ENCODE data around the gene UGT1A1. TPM values are rescaled to one million over a fixed set of nuclear protein-coding genes. Genes with fewer than 3 reads are reported as not detected.

UGT1A1 gene
- total and polyA plus RNA-seq, 2 donors (not counting 1 experiment from before 2014, with no cell fraction given): not detected

- Histone ChIP-seq H3K4me3 (ENCODE audit: control extremely low read depth in 1 of 5, extremely low read depth in 1 of 5, insufficient read depth in 1 of 5, low read depth in 2 of 5, low read length in 4 of 5) (no peak overlapping the region), H3K9me3 (ENCODE audit: control extremely low read depth in 1 of 3, control insufficient read depth in 2 of 3, insufficient read depth in 1 of 3, low read length in 2 of 3) (no peaks in the 10 kb centered on the region), H3K79me2 (ENCODE audit: control insufficient read depth, insufficient read depth, low read length) (no peaks in the 10 kb centered on the region), H3K27ac (ENCODE audit: low read length in 2 of 2) (no peak overlapping the region), H3K4me2 (replicated peaks; ENCODE audit: low read depth, low read length, poor library complexity, severe bottlenecking) (no peak overlapping the region), H3K9ac (ENCODE audit: low read length) (no peak overlapping the region), H3K4me1 (ENCODE audit: control insufficient read depth in 2 of 2, insufficient read depth in 2 of 2, low read length in 2 of 2) (no peaks in the 10 kb centered on the region), H3K36me3 (replicated peaks in 1 of 2; ENCODE audit: control extremely low read depth in 1 of 2, control insufficient read depth in 1 of 2, extremely low read depth in 1 of 2, insufficient read depth in 2 of 2, low read length in 1 of 2) (no peaks in the 10 kb centered on the region), H4K20me1 (ENCODE audit: control insufficient read depth, insufficient read depth, low read length, poor library complexity, severe bottlenecking) (no peaks in the 10 kb centered on the region), H3K27me3 (replicated peaks in 1 of 4; ENCODE audit: control extremely low read depth in 1 of 4, control insufficient read depth in 3 of 4, insufficient read depth in 4 of 4, low read length in 3 of 4) (peaks cover 0 to 6% (median 0%) of the 10 kb centered on the region in 4 experiments), H2AFZ (ENCODE audit: insufficient read depth, low read depth, low read length, poor library complexity, severe bottlenecking) (no peak overlapping the region)
- no peaks in the 10 kb centered on the region for H3K4me1 Mint-ChIP-seq
- intact Hi-C loops (cut with micrococcal nuclease): no loop called here
- POLR2A ChIA-PET: no interaction called here
- H3K9me3 Mint-ChIP-seq (ENCODE audit: insufficient read depth): peaks cover under 1% of the 10 kb centered on the region
- H3K27me3 Mint-ChIP-seq: peaks cover 17% of the 10 kb centered on the region
- CTCF ChIA-PET: no interaction called here
- WGBS (ENCODE audit: insufficient coverage): 87% methylated on average over 4 of the region's 9 CpGs
- no peak overlapping the region for H3K4me3 Mint-ChIP-seq
- DNase-seq (no peak), ATAC-seq (ENCODE audit: low read depth) (no peak)
- no peak for TF ChIP-seq EZH2 (IDR thresholded peaks at IDR 0.05; ENCODE audit: borderline replicate concordance, insufficient read depth, low read depth, low read length, poor library complexity, severe bottlenecking)
- TF ChIP-seq CTCF (IDR thresholded peaks at IDR 0.05): no peak
- no peak overlapping the region for H3K27ac Mint-ChIP-seq
These were observed 41.5 kb downstream of the UGT1A1 start for GRCh38 chr2:233801357-233802131.

GRCh38 chr2:233802132-233802815, 42.2 kb downstream of the UGT1A1 start:
- H3K27me3 ChIP-seq (replicated peaks in 1 of 4; ENCODE audit: control extremely low read depth in 1 of 4, control insufficient read depth in 3 of 4, insufficient read depth in 4 of 4, low read length in 3 of 4): peaks cover 0 to 6% (median 0%) of the 10 kb centered on the region in 4 experiments
- DNase-seq: no peak
- no peaks in the 10 kb centered on the region for H4K20me1 ChIP-seq (ENCODE audit: control insufficient read depth, insufficient read depth, low read length, poor library complexity, severe bottlenecking)
- ATAC-seq (ENCODE audit: low read depth): no peak
- H3K79me2 ChIP-seq (ENCODE audit: control insufficient read depth, insufficient read depth, low read length): no peaks in the 10 kb centered on the region
- WGBS (ENCODE audit: insufficient coverage): 33% methylated on average over 1 of the region's 3 CpGs
- no peak overlapping the region for H3K4me3 ChIP-seq (ENCODE audit: control extremely low read depth in 1 of 5, extremely low read depth in 1 of 5, insufficient read depth in 1 of 5, low read depth in 2 of 5, low read length in 4 of 5)
- Mint-ChIP-seq H3K4me1 (no peaks in the 10 kb centered on the region), H3K27me3 (peaks cover 17% of the 10 kb centered on the region), H3K4me3 (no peak overlapping the region), H3K9me3 (ENCODE audit: insufficient read depth) (no peaks in the 10 kb centered on the region), H3K27ac (no peak overlapping the region)
- POLR2A ChIA-PET: no interaction called here
- H2AFZ ChIP-seq (ENCODE audit: insufficient read depth, low read depth, low read length, poor library complexity, severe bottlenecking): no peak overlapping the region
- H3K9ac ChIP-seq (ENCODE audit: low read length): no peak overlapping the region
- TF ChIP-seq CTCF (IDR thresholded peaks at IDR 0.05): no peak
- TF ChIP-seq EZH2 (IDR thresholded peaks at IDR 0.05; ENCODE audit: borderline replicate concordance, insufficient read depth, low read depth, low read length, poor library complexity, severe bottlenecking): no peak
- H3K9me3 ChIP-seq (ENCODE audit: control extremely low read depth in 1 of 3, control insufficient read depth in 2 of 3, insufficient read depth in 1 of 3, low read length in 2 of 3): no peaks in the 10 kb centered on the region
- no peak overlapping the region for H3K27ac ChIP-seq (ENCODE audit: low read length in 2 of 2)
- no peaks in the 10 kb centered on the region for H3K36me3 ChIP-seq (replicated peaks in 1 of 2; ENCODE audit: control extremely low read depth in 1 of 2, control insufficient read depth in 1 of 2, extremely low read depth in 1 of 2, insufficient read depth in 2 of 2, low read length in 1 of 2)
- CTCF ChIA-PET: no interaction called here
- no peaks in the 10 kb centered on the region for H3K4me1 ChIP-seq (ENCODE audit: control insufficient read depth in 2 of 2, insufficient read depth in 2 of 2, low read length in 2 of 2)
- intact Hi-C loops (cut with micrococcal nuclease): no loop called here
- H3K4me2 ChIP-seq (replicated peaks; ENCODE audit: low read depth, low read length, poor library complexity, severe bottlenecking): no peak overlapping the region
